Activated CD4-positive, alpha-beta T cell treated with anti-CD3 and anti-CD28 coated beads, Interleukin-2, Interleukin-4, amounts not matched to agents 100 ng/mL and 50 ng/mL, durations not matched to agents 16 hours and 8 hours (primary cell): ENCODE measurements around the gene CEP120.
"Not testable (repeated sequence)": the region's sequence is repeated elsewhere in the genome, so short reads cannot be mapped to it uniquely, and the experiment has no call there.

Source experiments
- DNase-seq: peaks from one replicate; pipeline ENCODE4 v3.0.0-alpha.2; 2020; ENCODE audit warnings: low spot score

Gene CEP120

GRCh38 chr5:123387313-123387712, 35.9 kb downstream of the CEP120 start:
- no peak for DNase-seq

- no peak for DNase-seq
Measured at GRCh38 chr5:123382252-123382651, 41.0 kb downstream of the CEP120 start.

- no peak for DNase-seq
Measured at GRCh38 chr5:123371575-123372179, 51.5 kb downstream of the CEP120 start.

GRCh38 chr5:123369371-123369968, 53.7 kb downstream of the CEP120 start:
- no peak for DNase-seq

- DNase-seq, result no peak
Measured at GRCh38 chr5:123367739-123368138, 55.5 kb downstream of the CEP120 start.

- no peak for DNase-seq
Measured at GRCh38 chr5:123365156-123365555, 58.0 kb downstream of the CEP120 start.

GRCh38 chr5:123364441-123365155, 58.6 kb downstream of the CEP120 start:
- no peak for DNase-seq

- DNase-seq, result no peak
Measured at GRCh38 chr5:123360910-123361309, 62.3 kb downstream of the CEP120 start.

GRCh38 chr5:123360201-123360571, 63.0 kb downstream of the CEP120 start:
- DNase-seq, result no peak

GRCh38 chr5:123359454-123360200, 63.6 kb downstream of the CEP120 start:
- no peak for DNase-seq

GRCh38 chr5:123358751-123359150, 64.5 kb downstream of the CEP120 start:
- DNase-seq, result no peak

- no peak for DNase-seq
Measured at GRCh38 chr5:123358304-123358703, 64.9 kb downstream of the CEP120 start.

- DNase-seq, result no peak
Measured at GRCh38 chr5:123351820-123352219, 71.4 kb downstream of the CEP120 start.

GRCh38 chr5:123351240-123351639, 72.0 kb downstream of the CEP120 start:
- DNase-seq, result no peak

- no peak for DNase-seq
Measured at GRCh38 chr5:123350742-123351141, 72.5 kb downstream of the CEP120 start.

GRCh38 chr5:123344816-123345426, 78.3 kb downstream of the CEP120 start:
- no peak for DNase-seq

- DNase-seq, result no peak
Measured at GRCh38 chr5:123340928-123341327, 82.3 kb downstream of the CEP120 start.

GRCh38 chr5:123308377-123308776, 114.8 kb downstream of the CEP120 start:
- DNase-seq, result not testable (repeated sequence)

- DNase-seq, result no peak
Measured at GRCh38 chr5:123305751-123306150, 117.5 kb downstream of the CEP120 start.

- no peak for DNase-seq
Measured at GRCh38 chr5:123304777-123305316, 118.4 kb downstream of the CEP120 start.

- no peak for DNase-seq
Measured at GRCh38 chr5:123303802-123304201, 119.4 kb downstream of the CEP120 start.

GRCh38 chr5:123300266-123300665, 122.9 kb downstream of the CEP120 start:
- DNase-seq, result no peak
